Measurements from ENCODE around the gene PLOD1.

DNA sequence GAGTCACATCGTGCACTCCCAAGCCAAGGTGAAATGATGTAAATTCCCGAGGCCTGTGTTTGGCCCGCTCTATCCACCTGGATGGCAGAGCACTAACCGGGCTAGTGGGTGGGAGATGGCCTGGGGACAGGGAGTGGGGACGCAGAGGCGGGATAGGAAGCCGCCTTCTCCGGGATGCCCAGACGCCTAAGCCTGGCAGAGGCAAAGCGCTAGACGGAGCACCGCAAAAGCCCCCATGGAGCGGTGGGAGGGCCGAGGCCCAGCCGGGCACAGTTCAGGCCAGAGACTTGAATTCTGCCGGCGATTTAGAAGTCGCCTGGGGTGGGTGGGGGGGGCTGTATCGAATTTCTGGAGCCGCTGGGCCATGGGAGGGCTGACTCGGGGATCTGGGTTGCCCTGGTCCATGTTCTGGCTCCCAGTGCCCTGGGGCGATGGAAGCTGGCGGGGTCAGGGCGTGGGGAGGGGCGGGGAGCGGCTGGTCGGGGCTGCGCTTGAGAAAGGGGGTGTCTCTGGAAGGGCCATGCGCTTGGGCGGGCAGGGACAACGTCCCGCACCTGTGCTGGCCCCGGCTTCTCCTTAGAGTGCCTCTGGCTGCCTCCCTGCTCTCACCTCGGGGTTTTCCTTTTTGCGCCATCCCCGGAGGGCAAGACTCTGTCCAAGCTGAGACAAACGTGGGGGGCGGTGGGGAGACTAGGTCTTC is 36.3 kb upstream of the PLOD1 start:
- TF ChIP-seq, protein P1, sequence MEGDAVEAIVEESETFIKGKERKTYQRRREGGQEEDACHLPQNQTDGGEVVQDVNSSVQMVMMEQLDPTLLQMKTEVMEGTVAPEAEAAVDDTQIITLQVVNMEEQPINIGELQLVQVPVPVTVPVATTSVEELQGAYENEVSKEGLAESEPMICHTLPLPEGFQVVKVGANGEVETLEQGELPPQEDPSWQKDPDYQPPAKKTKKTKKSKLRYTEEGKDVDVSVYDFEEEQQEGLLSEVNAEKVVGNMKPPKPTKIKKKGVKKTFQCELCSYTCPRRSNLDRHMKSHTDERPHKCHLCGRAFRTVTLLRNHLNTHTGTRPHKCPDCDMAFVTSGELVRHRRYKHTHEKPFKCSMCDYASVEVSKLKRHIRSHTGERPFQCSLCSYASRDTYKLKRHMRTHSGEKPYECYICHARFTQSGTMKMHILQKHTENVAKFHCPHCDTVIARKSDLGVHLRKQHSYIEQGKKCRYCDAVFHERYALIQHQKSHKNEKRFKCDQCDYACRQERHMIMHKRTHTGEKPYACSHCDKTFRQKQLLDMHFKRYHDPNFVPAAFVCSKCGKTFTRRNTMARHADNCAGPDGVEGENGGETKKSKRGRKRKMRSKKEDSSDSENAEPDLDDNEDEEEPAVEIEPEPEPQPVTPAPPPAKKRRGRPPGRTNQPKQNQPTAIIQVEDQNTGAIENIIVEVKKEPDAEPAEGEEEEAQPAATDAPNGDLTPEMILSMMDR (IDR thresholded peaks at IDR 0.05; ENCODE audit: insufficient read depth, low read length, poor library complexity, severe bottlenecking): no peak
- TF ChIP-seq EZH2phosphoT487 (conservative IDR thresholded peaks at IDR 0.05; ENCODE audit: low read length): no peak
